Measurements from ENCODE around the gene ATP8B4. TPM values are rescaled to one million over a fixed set of nuclear protein-coding genes. Genes with fewer than 3 reads are reported as not detected.

ATP8B4 gene
- polyA plus RNA-seq, 1 experiment: 1.0 TPM

DNA sequence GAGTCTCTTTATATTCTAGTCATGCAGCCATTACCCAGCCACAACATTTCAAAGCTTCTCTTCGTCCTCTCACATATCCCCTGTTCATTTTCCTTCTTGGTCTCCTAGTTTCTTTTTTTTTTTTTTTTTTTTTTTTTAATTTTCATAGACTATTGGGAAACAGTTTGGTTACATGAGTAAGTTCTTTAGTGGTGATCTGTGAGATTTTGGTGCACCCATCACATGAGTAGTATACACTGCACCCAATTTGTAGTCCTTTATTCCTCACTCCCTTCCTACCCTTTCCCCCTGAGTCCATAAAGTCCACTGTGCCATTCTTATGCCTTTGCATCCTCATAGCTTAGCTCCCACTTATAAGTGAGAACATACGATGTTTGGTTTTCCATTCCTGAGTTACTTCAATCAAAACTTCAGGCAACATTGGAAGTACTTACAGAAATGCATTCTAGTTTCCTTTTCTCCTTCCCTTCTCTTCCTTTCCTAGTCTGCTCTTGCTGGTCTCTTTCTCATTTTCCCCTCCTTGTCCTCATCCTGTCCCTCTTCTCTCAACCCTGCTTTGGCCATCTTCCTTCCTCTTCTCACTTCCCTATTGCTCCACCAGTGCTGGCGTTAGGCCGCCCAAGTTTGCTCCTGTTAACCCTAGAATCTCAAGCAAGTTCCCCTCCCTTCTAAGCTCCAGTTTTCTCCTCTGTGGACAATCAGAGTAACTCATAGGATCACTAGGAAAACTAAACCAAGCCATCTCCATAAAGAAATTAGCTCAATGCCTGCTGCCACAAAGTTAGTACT is 4.8 kb downstream of the ATP8B4 start:
- ChIA-PET POLR2A (no interaction called here), CTCF (interaction anchor here (0.6 to 0.9 kb wide), 3 partner anchors 41 to 1031 kb away, joined by 3 to 4 read pairs (median 3); no protein-coding TSS in a partner anchor)
- DNase-seq (ENCODE audit: low read depth, low spot score): no peak
- no peaks in the 10 kb centered on the region for H3K9me3 ChIP-seq (ENCODE audit: control insufficient read depth, insufficient read depth, low read length)
- no peaks in the 10 kb centered on the region for H3K27me3 ChIP-seq (ENCODE audit: control insufficient read depth, insufficient read depth, low read length)
- no peak overlapping the region for H3K4me3 ChIP-seq (ENCODE audit: low read depth, low read length)
- TF ChIP-seq, protein P1, sequence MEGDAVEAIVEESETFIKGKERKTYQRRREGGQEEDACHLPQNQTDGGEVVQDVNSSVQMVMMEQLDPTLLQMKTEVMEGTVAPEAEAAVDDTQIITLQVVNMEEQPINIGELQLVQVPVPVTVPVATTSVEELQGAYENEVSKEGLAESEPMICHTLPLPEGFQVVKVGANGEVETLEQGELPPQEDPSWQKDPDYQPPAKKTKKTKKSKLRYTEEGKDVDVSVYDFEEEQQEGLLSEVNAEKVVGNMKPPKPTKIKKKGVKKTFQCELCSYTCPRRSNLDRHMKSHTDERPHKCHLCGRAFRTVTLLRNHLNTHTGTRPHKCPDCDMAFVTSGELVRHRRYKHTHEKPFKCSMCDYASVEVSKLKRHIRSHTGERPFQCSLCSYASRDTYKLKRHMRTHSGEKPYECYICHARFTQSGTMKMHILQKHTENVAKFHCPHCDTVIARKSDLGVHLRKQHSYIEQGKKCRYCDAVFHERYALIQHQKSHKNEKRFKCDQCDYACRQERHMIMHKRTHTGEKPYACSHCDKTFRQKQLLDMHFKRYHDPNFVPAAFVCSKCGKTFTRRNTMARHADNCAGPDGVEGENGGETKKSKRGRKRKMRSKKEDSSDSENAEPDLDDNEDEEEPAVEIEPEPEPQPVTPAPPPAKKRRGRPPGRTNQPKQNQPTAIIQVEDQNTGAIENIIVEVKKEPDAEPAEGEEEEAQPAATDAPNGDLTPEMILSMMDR (IDR thresholded peaks at IDR 0.05; ENCODE audit: low read depth, low read length): no peak
- H3K27ac ChIP-seq (ENCODE audit: low read depth, low read length): no peak overlapping the region

DNA sequence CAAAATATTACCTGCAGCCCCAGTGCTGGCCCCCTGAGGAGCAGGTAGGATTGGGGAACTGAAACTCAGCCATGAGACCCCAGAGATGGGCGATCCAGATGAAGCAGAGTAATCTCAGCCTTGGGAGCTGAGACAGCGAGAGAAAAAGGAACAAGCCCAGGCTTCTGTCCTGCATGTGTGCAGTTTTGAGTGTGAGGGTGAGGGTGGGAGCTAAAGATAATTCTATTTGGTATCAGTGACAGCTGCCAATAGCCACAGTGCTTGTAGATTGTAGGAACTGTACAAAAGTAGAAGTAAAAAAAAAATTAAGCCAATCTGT is 5.9 kb downstream of the ATP8B4 start:
- ChIA-PET POLR2A (interaction anchor here (0.6 kb wide), 1 partner anchor 116 kb away, joined by 3 read pairs; no protein-coding TSS in a partner anchor), CTCF (interaction anchor here (0.6 to 0.7 kb wide), 2 partner anchors 18 to 941 kb away, joined by 3 read pairs; no protein-coding TSS in a partner anchor)
- Histone ChIP-seq H3K4me3 (ENCODE audit: low read depth, low read length) (no peak overlapping the region), H3K27ac (ENCODE audit: low read depth, low read length) (no peak overlapping the region), H3K27me3 (ENCODE audit: control insufficient read depth, insufficient read depth, low read length) (no peaks in the 10 kb centered on the region), H3K9me3 (ENCODE audit: control insufficient read depth, insufficient read depth, low read length) (no peaks in the 10 kb centered on the region)
- no peak for DNase-seq (ENCODE audit: low read depth, low spot score)
- TF ChIP-seq, protein P1 (IDR thresholded peaks at IDR 0.05; ENCODE audit: low read depth, low read length): no peak

DNA sequence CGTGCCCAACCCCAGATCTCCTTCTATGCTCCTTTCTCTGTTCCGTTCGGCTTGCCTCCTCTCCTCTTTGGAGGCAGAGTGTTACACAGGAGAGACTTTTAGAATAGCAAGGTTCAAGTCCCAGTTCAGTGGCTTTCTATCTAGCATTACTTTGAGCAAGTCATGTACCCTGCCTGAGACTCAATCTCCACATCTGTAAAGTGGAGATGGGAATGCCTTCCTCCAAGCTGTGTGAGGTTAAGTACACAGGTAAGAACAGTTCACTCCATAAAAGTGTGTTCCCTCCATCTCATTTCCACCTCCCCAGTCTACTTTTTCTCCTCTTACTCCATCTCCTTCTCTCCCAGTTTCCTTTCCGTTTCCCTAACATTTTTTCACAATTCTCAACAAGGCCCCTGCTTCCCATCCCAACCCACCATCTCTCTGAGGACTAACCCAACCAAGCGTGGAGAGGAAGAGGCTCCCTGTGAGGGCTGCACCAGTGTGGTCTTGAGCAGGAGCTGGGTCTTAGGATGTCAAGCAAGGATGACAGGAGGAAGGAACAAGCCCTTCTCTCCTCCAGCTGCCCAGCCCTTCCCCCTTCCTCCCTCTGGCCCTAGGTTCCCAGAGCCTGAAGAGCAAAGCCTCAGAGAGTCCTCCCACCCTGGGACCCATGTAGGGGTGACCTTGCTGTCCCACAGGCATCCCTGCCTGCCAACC is 6.4 kb downstream of the ATP8B4 start:
- H3K27ac ChIP-seq (ENCODE audit: low read depth, low read length): no peak overlapping the region
- ChIA-PET POLR2A (no interaction called here), CTCF (no interaction called here)
- no peaks in the 10 kb centered on the region for H3K9me3 ChIP-seq (ENCODE audit: control insufficient read depth, insufficient read depth, low read length)
- DNase-seq (ENCODE audit: low read depth, low spot score): no peak
- H3K27me3 ChIP-seq (ENCODE audit: control insufficient read depth, insufficient read depth, low read length): no peaks in the 10 kb centered on the region
- H3K4me3 ChIP-seq (ENCODE audit: low read depth, low read length): no peak overlapping the region
- TF ChIP-seq, protein P1 (IDR thresholded peaks at IDR 0.05; ENCODE audit: low read depth, low read length): no peak

DNA sequence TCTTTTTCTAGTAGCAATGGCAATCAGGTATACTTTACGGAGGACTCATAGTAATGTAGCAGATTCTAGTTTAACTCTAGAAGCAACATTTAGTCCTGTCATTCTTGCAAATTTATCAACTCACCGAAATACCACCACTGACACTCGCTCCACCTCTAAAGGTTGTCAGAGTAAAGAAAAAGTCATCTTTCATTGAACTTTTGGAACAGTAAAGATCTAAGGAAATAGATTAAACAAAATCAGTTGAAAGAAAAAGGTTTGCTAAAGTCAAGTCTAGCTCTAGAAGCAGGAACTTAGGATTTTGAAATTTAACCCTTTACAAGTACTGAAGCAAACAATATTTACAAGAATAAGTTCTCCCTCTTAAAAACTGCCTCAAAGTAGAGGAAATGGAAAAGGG is 8.7 kb downstream of the ATP8B4 start:
- POLR2A ChIA-PET: no interaction called here
- no peak overlapping the region for H3K27ac ChIP-seq (ENCODE audit: low read depth, low read length)
- H3K4me3 ChIP-seq (ENCODE audit: low read depth, low read length): no peak overlapping the region
- DNase-seq (ENCODE audit: low read depth, low spot score): no peak
- TF ChIP-seq, protein P1 (IDR thresholded peaks at IDR 0.05; ENCODE audit: low read depth, low read length): no peak
- no peaks in the 10 kb centered on the region for H3K9me3 ChIP-seq (ENCODE audit: control insufficient read depth, insufficient read depth, low read length)
- H3K27me3 ChIP-seq (ENCODE audit: control insufficient read depth, insufficient read depth, low read length): no peaks in the 10 kb centered on the region
- CTCF ChIA-PET: no interaction called here
